HG02852 (cell line): ENCODE measurements around the gene DNAJB1.
A peak's percentile ranks its signal among the peaks of the same experiment; 100 is the strongest.

Experiments used
- ATAC-seq: cut with Tn5 transposase; IDR thresholded peaks from one replicate; pipeline ENCODE4 v1.9.1; 2021; ENCODE audit warnings: mild to moderate bottlenecking, moderate library complexity; ENCODE audit not compliant: unreplicated experiment

The DNAJB1 gene

DNA sequence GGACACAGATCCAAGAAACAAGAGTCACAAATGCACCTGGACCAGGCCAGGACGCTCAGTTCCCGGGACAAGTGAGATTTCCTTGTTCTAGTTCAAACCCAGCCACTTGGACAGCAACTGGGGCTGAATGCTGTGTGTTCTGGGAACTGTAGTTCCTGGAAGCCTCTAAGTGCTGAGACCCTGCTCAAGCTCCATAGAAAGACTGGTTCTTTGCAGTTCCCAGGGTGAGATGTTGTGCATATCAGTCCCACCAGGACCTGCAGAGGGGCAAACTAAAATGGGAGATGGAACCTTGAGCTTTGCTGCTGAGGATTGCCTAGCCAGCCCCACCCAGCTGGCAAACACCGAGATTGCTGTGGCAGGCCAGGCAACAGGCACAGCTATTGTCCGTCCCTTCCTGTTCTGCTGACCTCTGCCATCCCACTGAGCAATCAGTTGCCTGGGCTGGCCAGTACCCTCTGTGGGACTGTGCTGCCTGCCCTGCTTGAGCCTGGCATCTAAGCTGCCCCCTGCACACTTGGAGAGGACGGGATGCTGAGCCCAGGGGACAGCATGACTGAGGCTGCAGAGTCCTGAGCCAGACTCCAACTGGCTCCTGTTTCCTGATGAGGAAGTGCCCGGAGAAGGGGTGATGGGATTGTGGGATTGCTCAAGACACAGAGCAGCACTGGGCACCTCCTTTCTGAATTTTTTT is 20.8 kb downstream of the DNAJB1 start:
- no peak for ATAC-seq

DNA sequence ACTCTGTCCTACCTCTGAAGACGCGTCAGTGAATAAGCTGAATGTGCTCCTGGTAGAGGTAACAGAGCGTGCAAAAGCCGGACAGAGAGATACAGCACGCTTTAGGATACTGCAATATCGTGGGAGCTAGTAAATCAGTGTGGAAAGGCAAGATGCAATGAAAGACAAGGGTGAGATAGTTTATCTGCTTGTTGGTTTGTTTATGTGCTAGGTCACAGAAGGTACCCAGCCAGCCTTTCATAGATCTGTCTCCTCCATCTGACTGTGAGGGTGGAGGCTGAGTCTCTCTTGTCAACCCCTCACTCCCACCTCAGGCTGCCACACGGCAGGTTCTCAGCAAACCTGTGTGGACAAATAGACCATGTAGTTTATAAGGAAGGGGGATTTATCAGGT is 21.4 kb downstream of the DNAJB1 start:
- ATAC-seq, result no peak

DNA sequence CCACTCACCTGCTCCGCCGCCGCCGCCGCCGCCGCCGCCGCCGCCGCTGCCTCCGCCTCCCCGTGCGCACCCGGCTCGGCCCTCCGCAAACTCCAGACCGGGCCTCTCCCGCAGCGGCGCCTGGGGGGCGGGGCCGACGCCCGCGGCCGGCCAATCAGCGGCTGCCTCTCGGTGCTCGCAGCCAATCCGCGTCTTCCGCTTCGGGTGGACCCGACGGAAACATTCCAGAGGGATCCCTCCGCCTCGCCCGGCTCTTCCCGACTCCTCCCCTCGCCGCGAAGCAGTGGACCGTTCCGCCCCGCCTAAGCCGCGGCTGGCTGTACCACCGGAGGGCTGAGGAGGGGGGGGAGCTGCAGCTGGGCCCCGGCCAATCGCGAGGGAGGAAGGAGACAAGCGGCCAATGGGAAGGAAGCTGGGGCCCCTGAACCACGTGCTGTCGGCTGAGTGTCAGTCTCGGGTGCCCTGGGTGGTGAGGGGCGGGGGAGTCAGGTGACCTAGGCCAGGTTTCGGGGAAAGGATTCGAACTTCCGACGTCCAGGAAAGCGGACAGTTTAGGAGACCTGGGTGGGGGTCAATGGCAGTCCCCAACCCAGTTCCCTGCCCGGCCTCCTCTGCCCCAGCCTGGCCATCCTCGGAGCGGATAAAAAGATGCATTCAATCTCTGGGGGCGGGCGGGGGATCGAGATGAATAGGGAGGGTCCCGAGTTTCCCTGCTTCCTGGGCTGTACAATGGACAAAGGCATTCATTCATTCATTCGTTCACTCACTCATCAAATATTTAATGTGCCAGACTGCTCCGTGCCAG is 22.0 kb downstream of the DNAJB1 start, which contains the start of gene GIPC1:
GIPC1 (minus strand) TSS at position 99 of the 805 bp plus-strand sequence. CDS start 13,151 bp downstream, outside the sequence.
- ATAC-seq, result peak; percentile 68

DNA sequence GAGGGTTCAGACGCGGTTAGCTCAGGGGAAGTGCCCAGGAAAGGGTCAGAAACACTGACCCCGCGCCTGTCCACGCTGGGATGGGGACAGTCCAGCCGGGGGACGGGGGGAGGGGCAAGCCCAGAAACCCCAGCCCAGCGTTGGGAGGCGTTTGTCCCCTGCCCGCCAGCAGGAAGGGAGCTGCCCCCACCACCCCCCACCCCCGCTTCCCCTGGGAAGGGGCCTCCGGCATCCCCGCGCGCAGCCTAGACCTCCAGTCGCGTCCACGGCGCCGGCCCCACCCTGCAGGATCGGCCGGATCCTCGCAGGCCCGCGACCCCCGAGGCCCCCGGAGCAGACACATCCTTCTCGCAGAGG is 22.5 kb downstream of the DNAJB1 start:
- ATAC-seq, result no peak

DNA sequence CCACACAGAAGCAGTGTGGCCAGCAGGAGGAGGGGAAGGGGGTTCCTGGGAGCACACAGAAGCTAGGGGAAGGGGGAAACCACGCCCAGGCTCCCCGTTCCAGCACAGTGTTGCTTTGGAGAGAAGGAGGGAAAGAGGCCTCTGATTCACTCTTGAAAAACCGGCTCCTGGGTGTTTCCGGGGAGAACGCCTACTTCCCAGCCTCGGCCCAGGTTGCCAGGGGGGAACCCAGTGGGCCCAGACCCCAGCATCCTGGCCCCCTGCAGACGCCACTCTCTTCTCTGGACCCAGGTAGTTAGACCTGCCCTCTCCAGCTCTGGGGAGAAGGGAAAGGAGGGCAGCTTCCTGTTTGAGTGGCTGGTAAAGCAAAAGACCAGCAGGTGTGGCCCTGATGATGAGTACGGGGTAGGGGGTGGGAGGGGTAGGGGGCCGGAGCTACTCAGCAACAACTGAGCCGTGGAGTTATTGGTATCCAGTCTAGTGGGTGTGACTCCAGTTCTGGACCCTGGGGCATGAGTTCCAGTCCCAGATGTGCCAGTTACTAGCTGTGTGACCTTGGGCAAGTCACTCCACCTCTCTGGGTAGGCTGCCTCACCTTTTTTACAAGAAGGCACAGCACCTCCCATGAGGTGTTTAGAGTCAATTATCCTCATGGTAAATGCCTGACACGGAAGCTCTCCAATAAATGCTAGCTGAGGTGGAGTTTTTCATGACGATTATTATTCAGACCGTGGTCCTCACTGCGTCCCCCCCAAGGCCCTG is 23.1 kb downstream of the DNAJB1 start:
- no peak for ATAC-seq

DNA sequence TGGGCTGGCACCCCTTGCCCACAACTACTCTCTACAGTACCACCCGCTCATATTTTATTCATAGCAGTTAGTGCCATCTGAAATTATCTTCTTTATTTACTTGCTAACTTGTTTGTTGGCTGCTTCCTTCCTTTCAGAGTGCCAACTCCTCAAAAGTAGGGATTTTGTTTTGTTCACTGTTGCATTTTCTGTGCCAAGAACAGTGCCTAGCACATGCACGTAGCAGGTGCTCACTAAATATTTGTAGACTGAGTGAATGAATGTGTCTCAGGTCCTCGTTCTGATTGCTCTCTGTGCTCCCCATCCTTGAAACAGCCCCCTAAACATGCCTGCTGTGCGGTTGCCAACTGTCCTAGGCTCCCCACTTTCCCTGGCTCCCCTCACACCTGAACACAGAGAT is 23.8 kb downstream of the DNAJB1 start:
- ATAC-seq, result no peak

DNA sequence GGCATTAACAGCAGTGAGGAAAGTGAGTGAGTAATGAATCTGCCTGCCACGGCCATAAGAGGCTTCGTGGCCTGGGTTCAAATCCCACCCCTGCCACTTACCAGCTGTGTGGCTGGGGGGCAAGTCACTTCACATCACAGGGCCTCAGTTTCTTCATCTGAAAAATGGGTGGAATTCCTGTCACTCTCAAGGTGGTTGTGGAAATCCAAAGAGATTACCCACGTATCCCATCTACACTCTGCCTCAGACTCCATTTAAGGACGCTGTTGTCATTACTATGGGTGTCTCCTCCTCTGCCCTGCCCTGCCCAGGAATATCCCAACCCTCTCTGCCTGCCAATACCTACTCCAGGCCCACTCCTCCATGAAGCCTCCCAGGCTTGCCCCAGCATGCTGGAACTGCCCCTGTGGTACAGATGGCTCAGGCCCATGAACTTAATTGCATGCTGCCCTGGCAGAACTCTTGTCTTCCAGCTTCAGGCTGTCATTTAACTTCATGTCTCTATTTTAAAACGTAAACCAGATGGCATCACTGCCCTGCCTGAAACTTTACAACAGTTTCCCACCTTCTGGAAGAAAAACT is 25.4 kb downstream of the DNAJB1 start:
- ATAC-seq, result no peak

DNA sequence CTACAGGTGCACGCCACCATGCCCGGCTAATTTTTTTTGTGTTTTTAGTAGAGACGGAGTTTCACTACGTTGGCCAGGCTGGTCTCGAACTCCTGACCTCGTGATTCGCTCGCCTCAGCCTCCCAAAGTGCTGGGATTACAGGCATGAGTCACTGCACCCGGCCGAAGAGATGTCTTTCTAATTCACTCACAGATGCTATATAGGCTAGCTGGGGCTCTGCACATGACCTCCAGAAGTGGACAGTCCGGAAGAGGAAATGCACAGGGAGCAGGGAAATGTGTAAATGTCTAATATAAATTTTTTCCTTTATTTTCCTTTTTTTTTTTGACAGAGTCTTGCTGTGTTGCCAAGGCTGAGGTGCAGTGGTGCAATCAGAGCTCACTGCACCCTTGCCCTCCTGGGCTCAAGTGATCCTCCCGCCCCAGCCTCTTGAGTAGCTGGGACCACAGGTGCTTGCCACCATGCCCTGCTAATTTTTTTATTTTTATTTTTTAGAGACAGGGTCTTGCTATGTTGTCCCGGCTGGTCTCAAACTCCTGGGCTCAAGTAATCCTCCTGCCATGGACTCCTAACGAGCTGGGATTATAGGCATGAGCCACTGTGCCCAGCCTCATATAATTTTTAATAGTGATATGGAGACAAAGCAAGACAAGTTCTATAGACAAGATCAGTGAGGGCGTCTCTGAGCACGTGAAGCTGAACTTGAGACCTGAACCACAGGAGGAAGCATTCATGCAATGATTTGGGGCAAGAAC is 30.6 kb downstream of the DNAJB1 start:
- ATAC-seq, result no peak

DNA sequence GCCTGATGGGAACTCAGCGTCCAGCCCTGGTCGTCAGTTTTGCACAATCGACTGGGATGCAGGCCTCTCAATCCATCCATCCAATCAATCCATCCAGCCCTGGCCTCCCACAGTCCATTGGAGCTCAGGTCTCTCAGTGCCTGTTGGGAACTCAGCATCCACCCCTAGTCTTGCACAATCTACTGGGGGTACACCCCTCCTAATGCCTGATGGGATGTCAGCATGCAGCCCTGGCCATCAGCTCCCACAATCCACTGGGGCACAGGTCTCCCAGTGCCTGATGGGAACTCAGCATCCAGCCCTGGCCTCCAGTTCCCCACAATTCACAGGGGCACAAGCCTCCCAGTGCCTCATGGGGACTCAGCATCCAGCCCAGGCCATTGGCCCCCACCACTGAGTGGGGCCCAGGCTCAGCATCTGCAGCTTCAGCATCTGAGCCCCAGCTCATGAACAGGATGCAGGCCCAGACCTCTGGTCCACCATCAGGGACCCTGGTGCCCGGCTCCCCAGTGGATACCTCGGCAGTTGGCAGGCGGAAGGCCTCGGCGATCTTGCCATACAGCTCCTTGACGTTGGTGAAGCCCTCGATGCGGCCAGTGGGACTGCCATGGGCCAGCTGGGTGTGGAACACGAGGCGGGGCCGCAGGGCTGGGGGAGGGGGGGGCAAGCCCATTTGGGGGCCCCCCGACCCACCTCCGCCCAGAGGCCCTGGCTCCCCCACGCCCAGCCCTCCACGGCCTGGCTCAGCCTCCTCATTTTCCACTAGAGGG is 35.8 kb downstream of the DNAJB1 start:
- ATAC-seq, result no peak

DNA sequence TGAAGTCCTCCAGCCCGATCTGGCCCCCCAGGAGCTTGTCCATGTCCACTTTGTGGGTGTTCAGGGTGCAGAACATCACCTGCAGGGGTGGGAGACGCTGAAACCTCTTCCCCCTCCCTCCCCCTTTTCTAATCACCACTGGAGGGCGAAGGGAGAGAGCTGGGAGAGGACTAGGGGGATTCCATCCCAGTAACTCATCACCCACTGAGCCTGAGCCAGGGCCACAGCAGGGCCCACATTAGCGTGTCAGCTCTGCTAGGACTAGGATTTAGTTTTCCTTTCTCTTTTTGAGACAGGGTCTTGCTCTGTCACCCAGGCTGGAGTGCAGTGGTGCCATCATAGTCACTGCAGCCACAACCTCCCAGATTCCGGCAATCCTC is 37.5 kb downstream of the DNAJB1 start:
- ATAC-seq, result no peak

DNA sequence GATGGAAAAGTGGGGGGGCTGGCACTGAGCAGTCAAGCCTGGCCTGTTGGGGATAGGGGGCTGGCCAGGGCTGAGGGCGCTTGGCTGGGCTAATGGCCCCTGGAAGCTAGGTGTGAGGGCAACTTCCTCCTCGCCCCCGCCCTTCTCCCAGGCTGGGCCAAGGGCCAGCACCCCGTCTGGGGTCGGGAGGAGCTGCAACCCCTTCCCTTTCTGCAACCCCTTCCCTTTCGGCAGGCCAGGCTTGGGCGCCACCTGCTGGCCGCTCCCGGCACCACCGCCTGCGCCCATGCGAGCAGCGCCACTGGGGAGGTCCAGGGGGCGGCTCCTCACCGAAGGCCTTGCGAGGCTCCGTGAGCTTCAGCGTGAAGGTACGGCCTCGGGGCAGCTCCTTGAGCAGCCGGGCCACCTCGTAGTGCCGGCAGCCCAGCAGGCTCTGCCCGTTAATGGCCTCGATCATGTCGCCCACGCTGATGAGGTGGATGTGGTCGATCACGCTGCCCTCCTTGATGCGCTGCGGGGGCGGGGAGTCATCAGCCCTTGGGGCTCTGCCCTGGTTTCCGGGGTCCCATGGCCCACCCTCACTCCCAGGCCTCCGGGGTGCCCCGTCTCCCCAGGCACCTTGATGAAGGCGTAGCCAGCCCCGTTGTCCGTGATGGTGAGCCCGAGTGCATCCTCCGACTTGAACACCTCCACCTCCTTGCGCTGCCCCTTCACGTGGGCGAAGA is 38.1 kb downstream of the DNAJB1 start:
- no peak for ATAC-seq

DNA sequence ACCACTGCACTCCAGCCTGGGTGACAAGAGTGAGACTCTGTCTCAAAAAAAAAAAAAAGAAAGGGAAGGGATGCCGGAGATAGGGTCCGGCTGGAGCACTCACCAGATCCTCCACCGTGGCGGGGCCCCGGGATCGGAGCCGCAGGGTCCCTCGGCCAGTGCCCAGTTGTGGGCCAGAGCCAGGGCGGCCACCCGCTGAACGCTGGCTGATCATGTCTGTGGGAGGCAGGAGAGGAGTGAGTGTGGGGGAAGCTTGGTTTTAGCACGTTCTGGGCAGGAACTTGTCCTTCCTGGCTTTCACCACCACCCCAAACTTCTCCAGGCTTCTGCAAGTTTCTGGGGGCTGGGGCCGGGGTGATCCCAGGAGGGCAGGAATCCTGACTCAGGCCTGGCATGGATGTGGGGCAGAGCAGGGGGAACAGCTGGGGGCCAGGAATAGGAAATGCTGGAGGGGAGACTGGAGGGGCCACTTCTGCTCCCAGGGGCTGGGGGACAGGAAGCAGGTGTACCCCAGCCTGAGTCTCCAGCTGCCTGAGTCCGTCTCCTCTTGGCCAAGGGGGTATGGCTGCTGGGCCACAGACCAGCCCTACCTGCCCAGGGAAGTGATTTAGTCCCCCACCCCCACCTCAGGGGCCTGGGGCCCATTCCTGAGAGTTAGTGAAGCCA is 38.8 kb downstream of the DNAJB1 start:
- ATAC-seq, result no peak

DNA sequence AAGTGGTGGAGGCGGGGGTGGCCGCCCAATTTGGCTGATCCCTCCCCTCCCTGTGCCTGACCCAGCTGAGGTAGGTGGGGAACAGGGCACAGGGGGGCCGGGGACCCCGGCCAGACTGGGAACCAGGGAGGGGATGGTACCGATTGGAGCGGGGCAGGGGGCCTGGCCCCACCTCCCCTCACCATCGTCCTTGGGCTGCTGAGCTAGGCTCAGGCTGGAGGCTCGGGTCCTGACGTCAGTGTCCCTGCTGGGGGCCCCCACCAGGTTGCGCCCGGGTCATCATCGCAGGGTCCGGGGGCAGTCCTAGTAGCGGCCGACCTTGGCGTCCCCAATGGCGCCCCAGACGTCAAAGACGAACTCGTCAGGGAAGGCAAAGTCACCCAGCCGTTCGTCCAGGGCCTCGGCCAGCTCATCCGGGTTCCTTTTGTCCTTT is 40.1 kb downstream of the DNAJB1 start:
- ATAC-seq, result no peak

DNA sequence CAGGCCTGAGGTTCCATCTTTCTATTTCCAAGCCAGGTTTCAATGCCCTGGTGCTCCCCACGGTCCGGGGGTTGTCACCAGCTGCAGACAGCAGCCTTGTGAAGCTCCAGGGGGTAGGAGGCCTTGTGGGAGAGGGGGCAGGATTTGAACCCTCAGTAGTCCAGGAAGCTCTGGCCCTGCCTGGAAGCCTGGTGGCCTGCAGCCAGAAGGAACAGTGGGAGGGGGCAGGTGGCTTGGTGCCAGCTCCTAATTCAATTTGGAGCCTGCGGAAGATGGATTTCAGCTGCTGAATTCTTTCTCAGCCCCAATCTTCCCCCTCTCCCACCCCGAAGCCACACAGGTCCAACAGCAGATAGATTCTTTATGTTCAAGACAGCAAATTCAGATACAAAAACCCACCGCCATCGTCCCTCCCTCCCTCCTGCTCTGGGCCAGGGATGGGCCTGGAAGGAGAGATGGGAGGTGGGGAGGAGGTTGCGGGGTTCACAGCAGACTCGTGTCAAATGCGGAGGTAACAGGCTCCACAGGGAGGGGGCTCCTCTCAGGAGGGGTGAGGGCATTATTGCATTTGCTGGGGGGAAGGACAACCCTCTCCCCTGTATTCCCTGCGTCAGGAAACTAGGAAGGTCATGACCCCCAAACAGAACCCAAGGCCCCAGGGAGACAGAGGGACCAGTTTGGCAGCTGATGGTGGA is 40.6 kb downstream of the DNAJB1 start:
- no peak for ATAC-seq

DNA sequence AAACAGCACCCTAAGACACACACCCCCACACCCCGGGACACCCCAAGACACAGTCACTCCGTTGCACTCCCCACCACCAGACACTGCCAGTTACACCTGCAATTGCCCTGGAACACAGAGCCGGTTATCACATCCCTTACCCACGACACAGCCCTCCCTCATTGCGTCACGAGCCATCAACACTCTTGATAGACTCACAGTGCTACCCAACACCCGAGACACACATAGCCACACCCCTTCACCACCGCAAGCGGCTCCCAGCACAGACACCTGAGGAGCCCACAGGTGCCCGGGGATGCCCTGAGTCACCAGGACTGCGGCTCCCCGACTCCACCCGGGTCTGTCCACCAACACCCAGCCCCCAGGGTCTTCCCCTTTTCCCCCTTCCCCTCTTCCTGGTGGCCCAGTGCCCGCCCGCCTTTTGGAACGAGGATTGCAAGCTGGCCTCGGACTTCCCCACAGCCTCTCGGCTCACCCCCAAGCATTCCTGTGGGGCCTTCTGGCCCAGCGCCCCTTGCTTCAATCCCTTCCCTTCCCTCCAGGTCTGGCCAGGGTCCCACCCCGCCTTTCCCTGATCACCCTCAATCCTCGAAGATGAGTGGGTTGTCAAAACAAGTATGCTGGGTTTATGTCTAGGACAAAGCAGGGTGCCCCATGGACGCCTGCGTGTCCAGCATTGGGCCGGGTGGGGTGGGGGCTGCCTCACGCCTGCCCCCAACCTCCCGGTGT is 41.4 kb downstream of the DNAJB1 start:
- ATAC-seq, result no peak

DNA sequence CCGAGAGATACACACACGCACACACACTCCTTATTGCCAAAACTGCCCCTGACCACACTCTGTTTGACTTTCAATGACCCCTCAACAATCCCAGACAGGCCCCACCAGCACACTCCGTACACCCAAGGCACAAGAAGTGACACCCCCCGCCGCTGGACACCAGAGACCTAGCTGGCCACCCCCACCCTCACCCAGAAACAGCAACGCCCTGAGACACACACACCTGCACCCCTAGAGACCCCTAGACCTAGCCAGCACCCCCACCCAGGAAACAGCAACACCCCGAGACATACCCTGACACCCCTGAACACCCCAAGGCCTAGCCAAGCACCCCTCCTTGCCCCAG is 41.9 kb downstream of the DNAJB1 start:
- ATAC-seq, result no peak

DNA sequence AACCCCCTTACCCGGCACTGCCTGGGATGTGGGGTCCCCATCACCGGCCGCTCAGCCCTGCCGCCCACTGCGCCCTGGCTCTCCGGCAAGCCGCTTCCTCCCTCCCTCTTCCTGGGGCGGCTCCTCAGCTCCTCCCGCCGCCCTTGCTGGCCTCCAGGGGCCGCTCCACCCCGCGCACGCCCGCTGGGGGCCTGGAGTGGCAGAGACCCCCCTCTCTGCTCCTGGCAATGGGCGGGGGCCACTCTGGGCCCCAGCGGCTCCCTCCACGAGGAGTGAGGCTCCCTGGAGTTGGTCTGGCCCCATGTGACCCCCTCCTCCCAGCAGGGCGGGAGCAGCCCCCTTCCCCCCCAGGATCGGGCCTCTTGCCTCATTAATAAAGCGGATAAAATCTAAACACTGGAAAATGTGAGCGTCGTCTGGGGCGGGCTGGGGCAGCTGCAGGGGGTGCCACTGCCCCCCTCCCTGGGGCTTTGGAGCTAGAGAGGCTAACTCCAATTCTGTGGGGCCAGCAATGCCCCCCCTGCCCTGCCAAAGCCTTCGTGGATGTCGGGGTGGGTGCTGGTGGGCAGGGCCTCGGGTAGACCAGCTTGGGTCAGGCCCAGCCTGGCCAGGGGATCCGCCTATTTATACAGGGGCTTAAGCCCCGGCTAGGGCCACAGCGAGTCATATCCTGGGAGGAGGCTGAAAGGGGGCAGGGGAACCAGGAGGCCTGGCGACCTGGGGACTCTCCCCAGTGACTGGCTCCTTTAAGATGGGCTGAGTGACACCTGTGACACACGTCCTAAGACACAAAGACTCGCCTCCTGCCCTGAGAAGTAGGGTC is 42.7 kb downstream of the DNAJB1 start, which contains the start of gene PTGER1:
PTGER1 (minus strand) TSS at position 104 of the 823 bp plus-strand sequence. CDS start 1,034 bp downstream, outside the sequence.
- ATAC-seq, result no peak
